NCI-H510A treated with DMSO at 0.1 percent for 48 hours (cell line): ENCODE results near the gene NRXN3.
A peak's percentile ranks its signal among the peaks of the same experiment; 100 is the strongest.
"Not testable (repeated sequence)": the region's sequence is repeated elsewhere in the genome, so short reads cannot be mapped to it uniquely, and the experiment has no call there.

Source experiments
- DNase-seq: peaks from one replicate; lab custom pipeline; 2025; lab: John Stamatoyannopoulos, UW

Gene NRXN3

DNA sequence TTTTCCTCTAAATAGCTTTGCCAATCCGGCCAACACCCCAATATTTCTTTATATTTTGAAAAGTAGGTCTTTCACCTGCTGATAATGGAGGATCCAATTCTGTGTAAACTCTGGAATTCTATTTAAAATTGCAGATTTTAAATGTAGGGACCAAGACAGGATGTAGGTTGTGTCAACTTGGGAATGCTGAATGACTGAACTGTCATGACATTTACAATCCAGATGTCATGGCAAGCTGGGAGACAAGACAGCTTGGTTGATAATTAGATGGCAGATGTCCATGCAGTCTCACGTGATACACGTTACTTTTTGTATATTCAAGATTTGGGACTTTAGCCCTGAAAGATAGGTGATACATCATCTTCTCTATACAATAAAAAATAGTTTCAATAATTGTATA, 1564.0 kb downstream of the NRXN3 start:
- DNase-seq: no peak

DNA sequence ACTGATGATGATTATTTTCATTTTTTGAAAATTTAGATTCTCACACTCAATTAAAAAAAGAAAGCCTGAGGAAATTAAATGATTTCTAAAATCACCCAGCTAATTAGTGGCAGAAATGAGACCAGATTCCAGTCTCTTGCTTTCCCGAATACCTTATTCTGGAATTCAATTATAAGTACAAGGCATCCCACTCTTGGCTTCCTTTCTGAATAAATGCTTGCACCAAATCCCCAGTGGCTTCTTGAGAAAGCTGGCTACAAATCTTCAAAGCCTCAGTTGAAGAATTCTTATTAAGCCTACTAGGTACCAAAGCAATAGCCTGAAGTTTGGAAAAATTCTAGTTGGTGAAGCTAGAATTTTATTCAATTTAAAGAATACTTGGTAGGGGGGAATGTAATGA, 1564.5 kb downstream of the NRXN3 start:
- DNase-seq: no peak

GRCh38 chr14:79735121-79735520, 1564.9 kb downstream of the NRXN3 start:
- DNase-seq: no peak

- no peak for DNase-seq
These were observed 1570.0 kb downstream of the NRXN3 start for GRCh38 chr14:79740066-79740601.

DNA sequence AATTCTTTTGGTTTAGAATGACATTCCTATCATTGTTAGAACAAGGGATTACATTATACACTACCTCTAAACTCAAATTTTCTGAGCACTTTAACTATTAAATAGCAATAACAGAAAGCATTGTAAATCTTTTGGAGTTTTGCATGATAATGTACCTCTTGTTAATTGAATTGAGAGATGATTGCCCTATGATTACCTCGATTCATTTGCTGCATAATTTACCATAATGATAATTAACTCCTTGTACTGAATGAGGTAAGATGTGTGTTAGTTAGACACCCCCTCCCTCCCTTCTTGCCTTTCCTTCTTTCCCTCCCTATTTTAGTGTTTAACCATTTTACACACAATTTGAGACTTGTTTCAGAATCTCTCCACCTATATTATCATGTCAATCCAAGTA, 1572.0 kb downstream of the NRXN3 start:
- no peak for DNase-seq

GRCh38 chr14:79745046-79745445, 1574.9 kb downstream of the NRXN3 start:
- DNase-seq: no peak

DNA sequence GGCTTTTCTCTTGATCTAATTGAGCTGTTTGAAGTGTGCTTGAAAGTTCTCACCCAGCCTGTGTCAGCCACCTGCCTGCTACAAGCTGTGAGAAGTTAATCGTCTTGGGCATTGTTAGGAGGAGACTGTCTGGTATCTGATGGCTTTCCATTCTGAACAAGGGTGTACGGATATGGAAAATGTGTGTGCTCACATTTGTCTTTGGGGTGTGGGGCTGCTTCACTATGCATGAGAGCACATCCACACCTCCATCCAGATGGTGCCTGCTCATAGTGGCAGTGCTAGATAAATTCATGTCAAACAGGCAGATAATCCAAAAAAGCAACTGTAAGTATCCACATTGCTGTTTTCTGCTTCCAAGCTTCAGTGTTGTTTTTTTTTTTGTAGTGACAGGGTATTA, 1578.9 kb downstream of the NRXN3 start:
- DNase-seq: peak; percentile 6

DNA sequence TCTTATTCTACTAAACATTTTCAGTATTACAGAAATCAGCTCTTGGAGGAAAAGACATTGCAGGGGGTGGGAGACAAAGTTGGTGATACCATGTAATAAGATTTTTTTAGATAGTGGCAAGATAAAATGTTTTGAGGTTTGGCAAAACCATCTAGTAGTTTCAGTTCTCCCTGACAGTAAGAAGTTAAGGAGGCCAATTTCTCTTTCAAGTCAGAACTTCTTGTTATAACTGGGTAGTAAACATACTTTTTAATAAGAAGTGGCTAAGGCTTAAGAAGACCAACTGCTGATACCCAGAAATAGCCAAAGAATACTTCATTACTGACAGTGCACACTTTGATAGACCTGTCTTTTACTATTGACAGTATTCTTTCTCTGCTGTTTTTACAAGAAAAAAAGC, 1588.8 kb downstream of the NRXN3 start:
- no peak for DNase-seq

- DNase-seq: peak; percentile 48
These were observed 1594.2 kb downstream of the NRXN3 start for GRCh38 chr14:79764323-79764722.

DNA sequence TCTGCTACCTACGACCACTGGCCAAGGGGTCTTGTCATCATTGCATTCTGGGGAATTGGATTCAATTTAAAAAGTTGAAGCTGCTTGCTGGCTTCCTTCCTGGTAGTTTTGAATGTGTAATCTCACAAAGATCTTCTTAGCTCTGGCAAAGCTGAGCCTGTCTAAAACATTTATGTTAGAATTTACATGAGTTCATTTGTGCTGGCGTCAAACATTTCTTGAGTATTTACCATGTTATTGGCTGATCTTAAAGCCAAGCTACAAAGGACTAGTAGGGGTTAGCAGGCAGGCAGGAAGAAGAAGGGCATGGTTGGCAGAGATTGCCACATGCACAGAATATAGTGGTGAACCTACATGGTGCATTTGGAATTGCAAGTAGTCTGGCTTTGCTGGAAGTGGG, 1596.3 kb downstream of the NRXN3 start:
- DNase-seq: no peak

DNA sequence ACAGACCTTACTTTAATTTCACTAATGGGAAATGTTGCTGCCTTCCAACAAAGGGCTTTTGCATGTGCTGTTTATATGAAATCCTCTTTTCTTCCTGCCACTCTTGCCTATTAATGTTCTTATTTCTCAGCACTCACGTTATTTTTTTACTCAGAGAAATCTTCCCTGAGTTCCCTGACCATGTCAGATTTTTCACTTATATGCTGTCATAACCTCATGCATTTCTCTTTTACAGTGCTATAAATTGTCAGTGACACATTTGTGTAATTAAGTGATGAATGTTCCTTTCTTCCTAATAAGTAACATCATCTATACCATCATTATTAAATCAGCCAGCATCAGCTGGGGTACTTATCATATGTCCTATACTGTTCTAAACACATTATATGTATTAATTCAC, 1597.1 kb downstream of the NRXN3 start:
- DNase-seq: no peak

- not testable (repeated sequence) for DNase-seq
These were observed 1597.5 kb downstream of the NRXN3 start for GRCh38 chr14:79767721-79768120.

DNA sequence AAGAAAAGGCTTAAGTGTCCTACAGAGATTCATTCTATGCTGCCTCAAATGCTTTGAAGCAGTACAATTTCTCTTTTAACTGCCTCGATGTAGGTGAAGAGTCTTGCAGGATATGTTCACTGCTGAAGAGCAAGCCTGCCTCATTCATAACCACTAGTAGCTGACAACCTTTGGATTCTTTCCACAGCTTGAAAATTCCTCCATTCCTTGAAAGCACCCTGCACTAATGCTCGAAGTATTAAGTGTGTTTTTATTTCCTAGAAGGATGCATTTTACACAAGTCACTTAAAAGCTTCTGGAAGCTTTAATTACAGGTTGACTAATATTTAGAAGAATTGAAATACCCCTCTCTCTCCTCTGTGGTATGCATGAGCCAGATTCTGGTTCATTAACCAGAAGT, 1611.7 kb downstream of the NRXN3 start:
- DNase-seq: no peak

DNA sequence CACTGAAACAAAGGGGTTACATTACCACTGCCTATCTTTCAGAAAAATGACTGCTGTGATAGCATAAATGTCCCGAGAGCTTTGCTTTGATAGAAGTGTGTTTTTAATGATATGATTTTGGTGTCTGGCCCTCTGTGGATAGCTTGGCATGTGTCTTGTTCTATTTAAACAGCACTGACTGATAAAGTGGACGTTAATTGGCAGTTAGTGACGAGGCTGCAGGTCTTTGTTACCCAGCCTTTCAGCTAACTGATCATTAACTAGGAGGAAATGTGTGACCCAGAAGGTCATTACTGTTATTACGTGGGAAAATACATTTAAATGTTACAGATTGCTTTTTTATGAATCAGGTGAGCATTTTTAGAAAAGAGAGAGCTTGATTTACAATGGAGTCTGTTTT, 1612.9 kb downstream of the NRXN3 start:
- DNase-seq: no peak

DNA sequence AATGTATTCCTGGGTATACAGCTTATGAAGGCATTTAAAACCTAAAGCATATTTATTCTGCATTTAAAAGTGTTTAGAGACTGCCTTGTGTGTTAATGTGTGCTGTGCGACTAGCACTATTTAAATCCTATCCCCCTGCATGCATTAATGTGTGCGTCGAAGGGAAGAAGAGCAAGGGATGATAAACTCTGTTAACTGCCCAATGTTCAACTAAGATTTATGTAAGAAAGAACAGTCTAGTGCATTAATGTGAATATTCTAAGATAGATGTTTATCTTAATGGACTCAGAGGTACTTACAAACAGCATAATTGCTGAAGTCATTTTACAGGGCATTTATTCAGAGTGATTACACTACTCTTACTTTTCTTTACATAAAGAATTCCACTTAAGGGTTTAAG, 1616.3 kb downstream of the NRXN3 start:
- no peak for DNase-seq

DNA sequence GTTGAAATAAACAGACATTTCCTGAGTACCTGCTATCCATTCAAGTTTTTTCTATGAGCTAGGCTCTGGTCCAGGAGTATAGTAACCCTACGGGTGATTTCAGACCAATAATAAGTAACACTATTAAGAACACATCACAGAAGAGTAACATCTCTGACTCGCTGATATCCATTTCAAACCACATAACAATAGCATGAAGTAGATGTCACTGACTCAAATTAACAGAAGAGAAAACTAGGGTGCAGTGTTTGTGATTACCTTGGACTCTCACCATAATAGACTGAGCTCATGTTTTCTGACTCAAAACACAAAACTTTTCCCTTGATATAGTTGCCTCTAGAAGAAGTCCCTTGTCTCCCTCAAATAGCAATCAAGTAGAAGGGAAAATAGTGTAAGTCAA, 1618.2 kb downstream of the NRXN3 start:
- no peak for DNase-seq

GRCh38 chr14:79791055-79791732, 1621.0 kb downstream of the NRXN3 start:
- no peak for DNase-seq

DNA sequence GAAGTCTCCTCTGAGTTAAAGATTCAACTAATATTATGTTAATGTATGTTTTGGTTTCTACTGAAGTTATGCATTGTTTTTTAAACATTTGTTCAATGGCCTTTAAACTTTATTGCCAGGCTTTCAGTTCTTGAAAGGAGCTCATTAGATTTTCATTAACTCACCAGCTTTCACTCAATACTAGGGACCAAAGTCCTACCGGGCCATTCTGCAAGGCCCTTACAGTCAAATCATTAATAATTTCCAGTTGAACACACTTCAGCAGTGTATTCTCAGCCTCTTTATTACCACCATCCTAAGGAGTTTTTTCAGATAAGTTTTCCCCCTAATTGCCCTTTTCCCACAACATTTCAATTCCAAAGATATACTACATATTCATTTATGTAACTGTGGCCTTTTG, 1631.9 kb downstream of the NRXN3 start:
- DNase-seq: no peak

DNA sequence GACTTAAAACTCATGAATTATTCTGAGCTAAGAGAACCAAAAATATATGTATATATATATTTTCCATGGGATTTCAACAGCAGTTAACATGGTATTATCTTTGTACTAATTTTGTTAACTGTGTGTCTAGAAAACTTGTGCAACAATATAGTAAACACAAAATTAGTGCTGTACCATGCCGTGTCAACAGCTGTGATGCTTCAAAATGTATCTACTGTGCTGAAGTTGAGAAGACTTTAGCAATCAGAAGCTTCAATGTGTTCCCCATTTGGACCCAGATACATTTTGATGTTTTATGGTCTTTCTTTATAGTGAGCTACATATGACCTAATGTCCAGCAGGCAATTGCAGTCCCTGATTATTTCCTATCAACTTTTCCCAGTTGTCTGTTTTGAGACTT, 1635.5 kb downstream of the NRXN3 start:
- DNase-seq: no peak

GRCh38 chr14:79809849-79810612, 1639.9 kb downstream of the NRXN3 start:
- peak; percentile 41 for DNase-seq

DNA sequence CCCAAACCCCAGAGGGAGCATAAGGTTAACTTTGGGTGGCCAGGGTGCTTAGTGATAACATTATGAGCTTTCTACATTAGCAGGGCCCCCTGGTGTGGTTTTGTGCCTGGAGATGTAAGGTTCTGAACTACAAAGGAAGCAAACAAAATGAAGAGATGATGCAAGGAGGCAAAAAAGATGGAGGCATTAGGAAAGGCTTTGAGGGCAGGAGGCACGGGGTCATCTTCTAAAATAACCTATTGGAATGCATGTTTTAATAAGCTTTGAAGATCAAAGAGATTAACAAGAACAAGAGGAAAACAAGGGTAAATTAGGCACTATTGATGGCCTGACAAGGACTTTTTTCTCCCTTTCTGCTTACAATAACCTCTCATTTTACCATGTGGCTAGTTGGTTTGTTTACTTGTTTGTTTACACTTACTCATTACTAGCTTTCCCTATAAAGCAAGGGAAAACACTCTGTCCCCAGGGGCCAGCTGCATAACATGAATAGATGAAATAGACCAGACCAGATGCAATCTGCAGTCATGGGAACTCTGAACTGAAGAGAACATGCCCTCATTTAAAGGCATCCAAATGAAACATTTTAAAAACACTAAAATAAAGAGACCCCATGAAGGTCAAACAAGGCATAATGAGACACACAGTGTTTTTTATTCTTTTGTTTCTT, 1650.8 kb downstream of the NRXN3 start:
- no peak for DNase-seq

DNA sequence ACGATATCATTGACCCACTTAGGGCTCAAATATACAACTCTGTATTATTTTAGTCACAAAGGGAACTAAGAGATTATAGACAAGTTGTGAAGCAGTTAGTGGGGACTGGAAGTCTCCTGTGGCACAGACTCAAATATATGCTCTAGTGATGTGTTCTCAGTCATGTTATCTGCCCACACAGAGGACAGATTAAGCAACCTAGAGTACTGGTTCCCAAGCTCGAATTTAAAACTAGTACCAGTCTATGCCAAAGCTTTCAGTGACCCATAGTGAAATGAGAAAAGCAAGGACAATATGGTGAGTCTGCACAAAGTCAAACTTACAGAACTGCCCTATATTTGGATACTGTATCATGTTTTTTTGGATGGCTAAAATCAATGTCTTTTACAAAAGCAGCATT, 1651.9 kb downstream of the NRXN3 start:
- no peak for DNase-seq

- no peak for DNase-seq
These were observed 1654.9 kb downstream of the NRXN3 start for GRCh38 chr14:79825046-79825521.
